H1 (cell line): ENCODE measurements around the gene GPC6. TPM values are rescaled to one million over a fixed set of nuclear protein-coding genes. Genes with fewer than 3 reads are reported as not detected.

Source experiments
- CTCF ChIA-PET: fragments of 300-600 bp; sonication (Branson Sonifier 250); formaldehyde crosslinking; loops from one replicate; lab custom pipeline; 2021; ENCODE audit not compliant: partially characterized antibody; lab: Charles Lee
- POLR2A ChIA-PET: fragments of 300-600 bp; sonication (Branson Sonifier 250); formaldehyde crosslinking; loops from one replicate; lab custom pipeline; 2021; ENCODE audit warnings: inconsistent platforms; ENCODE audit not compliant: partially characterized antibody; lab: Charles Lee
- DNase-seq, 2 experiments: peaks; one replicate each; pipeline versions ENCODE4 v3.0.0 to v3.0.0-alpha.2; 2010 to 2022; ENCODE audit warnings: low spot score in 2 of 2, low read depth in 1 of 2, mixed read lengths in 1 of 2
- FAIRE-seq: peaks from 2 replicates; lab custom pipeline; 2011; peaks lifted over from hg19 to GRCh38; lab: Jason Lieb, UNC
- H2AFZ ChIP-seq: 2 replicates; pipeline ENCODE4 v1.8.1; 2012; ENCODE audit warnings: low read length, inconsistent platforms
- H2AK5ac ChIP-seq: 2 replicates; pipeline ENCODE4 v1.6.1; 2013; ENCODE audit warnings: low read depth, low read length
- H2BK120ac ChIP-seq: replicated peaks from 2 replicates; pipeline ENCODE3; 2013; ENCODE audit warnings: low read depth, low read length, inconsistent platforms
- H2BK12ac ChIP-seq: 2 replicates; pipeline ENCODE4 v1.6.1; 2013; ENCODE audit warnings: low read depth, low read length
- H2BK15ac ChIP-seq: 2 replicates; pipeline ENCODE4 v1.6.1; 2013; ENCODE audit warnings: low read length
- H2BK20ac ChIP-seq: 2 replicates; pipeline ENCODE4 v1.6.1; 2013; ENCODE audit warnings: low read length
- H2BK5ac ChIP-seq: 2 replicates; pipeline ENCODE4 v1.6.1; 2013; ENCODE audit warnings: low read depth, low read length
- H3K14ac ChIP-seq: 2 replicates; pipeline ENCODE4 v1.6.1; 2013; ENCODE audit warnings: inconsistent platforms; ENCODE audit not compliant: insufficient read length
- H3K18ac ChIP-seq: 2 replicates; pipeline ENCODE4 v1.6.1; 2013; ENCODE audit warnings: low read length; ENCODE audit errors: extremely low read depth
- H3K23ac ChIP-seq: 2 replicates; pipeline ENCODE4 v1.6.1; 2013; ENCODE audit warnings: inconsistent platforms; ENCODE audit not compliant: insufficient read length
- H3K23me2 ChIP-seq: 2 replicates; pipeline ENCODE4 v1.6.1; 2013; ENCODE audit warnings: low read depth, low read length
- H3K27ac ChIP-seq: 2 replicates; pipeline ENCODE4 v1.6.1; 2011; ENCODE audit warnings: low read depth, low read length, inconsistent platforms
- H3K27me3 ChIP-seq, 4 experiments: replicated peaks in 1 of 4; 1 replicate in 1 of 4; 2 replicates in 3 of 4; pipeline versions ENCODE4 v1.6.1 to v1.8.1; 2011 to 2013; ENCODE audit warnings: low read length in 3 of 4, mild to moderate bottlenecking in 3 of 4, inconsistent platforms in 2 of 4, mixed read lengths in 2 of 4, moderate library complexity in 1 of 4; ENCODE audit not compliant: control insufficient read depth in 3 of 4, insufficient read depth in 3 of 4; ENCODE audit errors: extremely low read depth in 1 of 4
- H3K36me3 ChIP-seq, 4 experiments: 2 replicates each; pipeline versions ENCODE4 v1.6.1 to v1.8.1; 2011 to 2013; ENCODE audit warnings: mild to moderate bottlenecking in 4 of 4, low read length in 3 of 4, moderate library complexity in 2 of 4, control low read depth in 1 of 4, inconsistent platforms in 1 of 4; ENCODE audit not compliant: insufficient read depth in 4 of 4, control insufficient read depth in 2 of 4
- H3K4ac ChIP-seq: replicated peaks from 2 replicates; pipeline ENCODE3; 2013; ENCODE audit warnings: low read length, low read depth, mixed read lengths, inconsistent platforms; ENCODE audit not compliant: insufficient read length
- H3K4me1 ChIP-seq, 4 experiments: replicated peaks in 1 of 4; 1 replicate in 1 of 4; 2 replicates in 3 of 4; pipeline versions ENCODE4 v1.6.1 to v1.8.1; 2011 to 2013; ENCODE audit warnings: low read length in 3 of 4, inconsistent platforms in 2 of 4, mixed read lengths in 1 of 4; ENCODE audit not compliant: insufficient read depth in 4 of 4, control insufficient read depth in 3 of 4
- H3K4me2 ChIP-seq, 2 experiments: 2 replicates each; pipeline versions ENCODE4 v1.6.1 to v1.8.1; 2011 to 2013; ENCODE audit warnings: low read depth in 2 of 2, low read length in 2 of 2, control low read depth in 1 of 2, inconsistent platforms in 1 of 2, mild to moderate bottlenecking in 1 of 2; ENCODE audit not compliant: insufficient read depth in 1 of 2
- H3K4me3 ChIP-seq, 4 experiments: fragments of 200-600, 300-600 bp in 1 of 4; sonication (generic), shearing (Covaris generic), sonication (Bioruptor Twin) in 1 of 4; 2 replicates each; pipeline versions ENCODE4 v1.5.1 to v1.8.1; 2011 to 2016; ENCODE audit warnings: low read length in 4 of 4, low read depth in 3 of 4, control low read depth in 2 of 4, inconsistent platforms in 2 of 4, mild to moderate bottlenecking in 2 of 4, mixed read lengths in 1 of 4, moderate library complexity in 1 of 4; ENCODE audit not compliant: insufficient read depth in 2 of 4; ENCODE audit errors: extremely low read depth in 1 of 4
- H3K56ac ChIP-seq: replicated peaks from 2 replicates; pipeline ENCODE3; 2013; ENCODE audit warnings: low read depth, mild to moderate bottlenecking, mixed read lengths, low read length, inconsistent platforms; ENCODE audit not compliant: insufficient read length
- H3K79me1 ChIP-seq: 2 replicates; pipeline ENCODE4 v1.6.1; 2013; ENCODE audit warnings: low read depth, low read length, control low read depth
- H3K79me2 ChIP-seq, 2 experiments: 2 replicates each; pipeline versions ENCODE4 v1.6.1 to v1.8.1; 2012 to 2013; ENCODE audit warnings: low read length in 2 of 2, mild to moderate bottlenecking in 2 of 2, inconsistent platforms in 1 of 2; ENCODE audit not compliant: insufficient read depth in 2 of 2, control insufficient read depth in 1 of 2
- H3K9ac ChIP-seq, 4 experiments: replicated peaks in 1 of 4; 1 replicate in 1 of 4; 2 replicates in 3 of 4; pipeline versions ENCODE4 v1.6.1 to v1.8.1; 2011 to 2013; ENCODE audit warnings: low read depth in 3 of 4, low read length in 3 of 4, control low read depth in 2 of 4, mild to moderate bottlenecking in 2 of 4, moderate library complexity in 2 of 4, inconsistent platforms in 1 of 4; ENCODE audit errors: extremely low read depth in 1 of 4
- H3K9me3 ChIP-seq, 2 experiments: 2 replicates each; pipeline versions ENCODE4 v1.6.1 to v1.8.1; 2012 to 2013; ENCODE audit warnings: mild to moderate bottlenecking in 2 of 2, moderate library complexity in 2 of 2, control low read depth in 1 of 2, inconsistent platforms in 1 of 2, low read depth in 1 of 2, low read length in 1 of 2, mixed read lengths in 1 of 2; ENCODE audit not compliant: insufficient read depth in 2 of 2
- H4K20me1 ChIP-seq, 2 experiments: replicated peaks in 1 of 2; 2 replicates each; pipeline versions ENCODE3 to v1.8.1; 2011 to 2013; ENCODE audit warnings: inconsistent platforms in 2 of 2, low read length in 2 of 2, mild to moderate bottlenecking in 1 of 2; ENCODE audit not compliant: insufficient read depth in 2 of 2, control insufficient read depth in 1 of 2
- H4K5ac ChIP-seq: 2 replicates; pipeline ENCODE4 v1.6.1; 2013; ENCODE audit warnings: low read length, low read depth, mixed read lengths, inconsistent platforms; ENCODE audit not compliant: insufficient read length
- H4K8ac ChIP-seq: 2 replicates; pipeline ENCODE4 v1.8.0; 2013; ENCODE audit warnings: mild to moderate bottlenecking, moderate library complexity, low read length, inconsistent platforms; ENCODE audit not compliant: insufficient read depth; ENCODE audit errors: extremely low read depth
- H4K91ac ChIP-seq: replicated peaks from 2 replicates; pipeline ENCODE3; 2013; ENCODE audit warnings: low read length, mixed read lengths, inconsistent platforms; ENCODE audit not compliant: insufficient read length
- CEBPB ChIP-seq: IDR thresholded peaks from 2 replicates; pipeline ENCODE4 v1.6.1; 2012; ENCODE audit warnings: low read depth, low read length
- FOSL1 ChIP-seq: IDR thresholded peaks from 2 replicates; pipeline ENCODE4 v1.6.1; 2011; ENCODE audit warnings: mild to moderate bottlenecking, low read depth, low read length, moderate library complexity; ENCODE audit not compliant: insufficient read depth
- SIRT6 ChIP-seq: IDR thresholded peaks from one replicate; pipeline ENCODE4 v1.7.1; 2012; ENCODE audit warnings: low read length, inconsistent platforms
- WGBS, 2 experiments: shearing (Covaris generic) in 1 of 2; methylation state at CpG; one replicate each; pipeline versions ENCODE4 v1.1.6 to v1.1.7; 2013 to 2015; ENCODE audit warnings: low lambda C conversion rate in 2 of 2, mixed read lengths in 2 of 2, inconsistent platforms in 1 of 2, low coverage in 1 of 2, missing lambda C conversion rate in 1 of 2; ENCODE audit not compliant: insufficient replicate concordance in 2 of 2, insufficient coverage in 1 of 2, insufficient read length in 1 of 2; ENCODE audit errors: extremely low coverage in 1 of 2, missing lambda C conversion rate in 1 of 2; 5-methylcytosine and 5-hydroxymethylcytosine counted together
- polyA plus RNA-seq, 7 experiments: library from polyadenylated mRNA; depleted of rRNA in 3 of 7; stranded (reverse) in 5 of 7; unstranded in 2 of 7; fragments of >200 nt in 5 of 7; fragments of 200-250 nt in 2 of 7; gene quantifications; 1 replicate in 5 of 7; 2 replicates in 1 of 7; 4 replicates in 1 of 7; pipeline versions ENCODE4 v1.2.1 to v1.2.3, GENCODE V29; 2011 to 2013; ENCODE audit warnings: missing spikeins in 2 of 7, mixed read lengths in 2 of 7
- total RNA-seq: library from RNA; stranded (reverse); fragmentation: NEBNext Ultra II Directional; extraction: Animal tissue kit (Norgen Biotek cat#: 25700); gene quantifications from 2 replicates; pipeline ENCODE4 v1.2.1, GENCODE V29; 2021

GPC6 gene
- total and polyA plus RNA-seq, 2 of the 8 experiments (the other 6 are each of a cell fraction or from before 2014, with no cell fraction given) = 5.4 to 12.0 TPM

- Histone ChIP-seq H4K20me1 (no peaks in the 10 kb centered on the region), H3K4me3 (no peak overlapping the region), H3K36me3 (no peaks in the 10 kb centered on the region), H3K4me1 (no peaks in the 10 kb centered on the region), H3K4ac (no peak overlapping the region), H4K91ac (no peak overlapping the region), H3K79me2 (no peaks in the 10 kb centered on the region), H3K79me1 (no peaks in the 10 kb centered on the region), H3K23me2 (no peaks in the 10 kb centered on the region), H4K5ac (no peak overlapping the region), H3K27ac (no peak overlapping the region), H2BK15ac (no peak overlapping the region), H2BK5ac (no peak overlapping the region), H2AFZ (no peak overlapping the region), H4K8ac (no peak overlapping the region), H3K14ac (no peak overlapping the region), H3K56ac (no peak overlapping the region), H3K9ac (no peak overlapping the region), H3K18ac (no peak overlapping the region), H2BK12ac (no peak overlapping the region), H3K27me3 (no peaks in the 10 kb centered on the region), H3K23ac (no peak overlapping the region), H2AK5ac (no peak overlapping the region), H2BK20ac (no peak overlapping the region), H3K9me3 (no peaks in the 10 kb centered on the region), H2BK120ac (no peak overlapping the region), H3K4me2 (no peak overlapping the region)
- no peak for DNase-seq
- no peak for FAIRE-seq
- 88% methylated on average over 5 of the region's 5 CpGs; no CpG with 5 or more reads in 1 of the 2 experiments for WGBS, 2 experiments
- ChIA-PET POLR2A (no interaction called here), CTCF (interaction anchor here (1.3 to 1.9 kb wide), 2 partner anchors 10 to 65 kb away, joined by 3 to 7 read pairs; no protein-coding TSS in a partner anchor)
- no peak for TF ChIP-seq SIRT6
- TF ChIP-seq FOSL1 = no peak
- TF ChIP-seq CEBPB = no peak
Observed at GRCh38 chr13:94351292-94351990, 1124.8 kb downstream of the GPC6 start.
